Fibroblast of upper back skin (primary cell): ENCODE data around the gene BACE2.
A peak's percentile ranks its signal among the peaks of the same experiment; 100 is the strongest.

Experiments used
- DNase-seq: peaks from one replicate; pipeline ENCODE4 v3.0.0-alpha.2; 2013

Gene BACE2

GRCh38 chr21:41217671-41218385, 49.9 kb downstream of the BACE2 start:
- peak; percentile 61 for DNase-seq

GRCh38 chr21:41219498-41220207, 51.7 kb downstream of the BACE2 start:
- peak; percentile 7 for DNase-seq

- peak; percentile 30 for DNase-seq
Observed at GRCh38 chr21:41220208-41220733, 52.3 kb downstream of the BACE2 start.

GRCh38 chr21:41222247-41223068, 54.5 kb downstream of the BACE2 start:
- no peak for DNase-seq

- DNase-seq: no peak
Observed at GRCh38 chr21:41226853-41227252, 58.9 kb downstream of the BACE2 start.

- DNase-seq: no peak
Observed at GRCh38 chr21:41227357-41228005, 59.5 kb downstream of the BACE2 start.

- no peak for DNase-seq
Observed at GRCh38 chr21:41228006-41228370, 60.0 kb downstream of the BACE2 start.

GRCh38 chr21:41228492-41228891, 60.5 kb downstream of the BACE2 start:
- DNase-seq: no peak

GRCh38 chr21:41228958-41229357, 61.0 kb downstream of the BACE2 start:
- no peak for DNase-seq

GRCh38 chr21:41229509-41230248, 61.7 kb downstream of the BACE2 start:
- DNase-seq: no peak

GRCh38 chr21:41230497-41230896, 62.5 kb downstream of the BACE2 start:
- DNase-seq: no peak

- DNase-seq: no peak
Observed at GRCh38 chr21:41231060-41231459, 63.1 kb downstream of the BACE2 start.

GRCh38 chr21:41232013-41232412, 64.1 kb downstream of the BACE2 start:
- no peak for DNase-seq

GRCh38 chr21:41233916-41234315, 66.0 kb downstream of the BACE2 start:
- no peak for DNase-seq

GRCh38 chr21:41234569-41234968, 66.6 kb downstream of the BACE2 start:
- DNase-seq: no peak

GRCh38 chr21:41235201-41235600, 67.2 kb downstream of the BACE2 start:
- no peak for DNase-seq

GRCh38 chr21:41236352-41236973, 68.5 kb downstream of the BACE2 start:
- no peak for DNase-seq

- peak; percentile 15 for DNase-seq
Observed at GRCh38 chr21:41238081-41238796, 70.3 kb downstream of the BACE2 start.

- no peak for DNase-seq
Observed at GRCh38 chr21:41240040-41240439, 72.1 kb downstream of the BACE2 start.

GRCh38 chr21:41241341-41241740, 73.4 kb downstream of the BACE2 start:
- no peak for DNase-seq

- no peak for DNase-seq
Observed at GRCh38 chr21:41242238-41242829, 74.4 kb downstream of the BACE2 start.
